ENCODE results near the gene TCF15.

DNA sequence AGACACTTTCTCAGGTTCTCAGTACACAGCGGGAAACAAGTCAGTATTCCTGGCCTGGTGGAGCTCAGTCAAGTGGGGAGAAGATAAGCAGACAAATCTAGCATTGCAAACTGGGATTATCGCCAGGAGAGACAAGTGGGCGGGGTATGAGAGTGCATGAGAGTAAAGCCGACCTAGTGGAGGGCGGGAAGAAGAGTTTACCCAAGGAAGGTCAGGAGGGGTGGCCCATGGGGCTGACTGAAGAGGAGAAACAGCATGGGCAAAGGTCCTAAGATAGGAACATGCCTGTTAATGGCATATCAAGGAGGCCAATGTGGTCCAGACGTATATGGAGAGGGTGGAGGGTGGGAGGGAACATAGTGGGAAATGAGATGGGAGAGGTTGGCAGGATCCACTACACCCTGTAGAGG is 54.1 kb downstream of the TCF15 start:
- TF ChIP-seq, protein P1, sequence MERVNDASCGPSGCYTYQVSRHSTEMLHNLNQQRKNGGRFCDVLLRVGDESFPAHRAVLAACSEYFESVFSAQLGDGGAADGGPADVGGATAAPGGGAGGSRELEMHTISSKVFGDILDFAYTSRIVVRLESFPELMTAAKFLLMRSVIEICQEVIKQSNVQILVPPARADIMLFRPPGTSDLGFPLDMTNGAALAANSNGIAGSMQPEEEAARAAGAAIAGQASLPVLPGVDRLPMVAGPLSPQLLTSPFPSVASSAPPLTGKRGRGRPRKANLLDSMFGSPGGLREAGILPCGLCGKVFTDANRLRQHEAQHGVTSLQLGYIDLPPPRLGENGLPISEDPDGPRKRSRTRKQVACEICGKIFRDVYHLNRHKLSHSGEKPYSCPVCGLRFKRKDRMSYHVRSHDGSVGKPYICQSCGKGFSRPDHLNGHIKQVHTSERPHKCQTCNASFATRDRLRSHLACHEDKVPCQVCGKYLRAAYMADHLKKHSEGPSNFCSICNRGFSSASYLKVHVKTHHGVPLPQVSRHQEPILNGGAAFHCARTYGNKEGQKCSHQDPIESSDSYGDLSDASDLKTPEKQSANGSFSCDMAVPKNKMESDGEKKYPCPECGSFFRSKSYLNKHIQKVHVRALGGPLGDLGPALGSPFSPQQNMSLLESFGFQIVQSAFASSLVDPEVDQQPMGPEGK (CRISPR knock-in tag; IDR thresholded peaks at IDR 0.05; ENCODE audit: borderline replicate concordance) = no peak
- TF ChIP-seq ARNTL (CRISPR knock-in tag; IDR thresholded peaks at IDR 0.05; ENCODE audit: borderline replicate concordance, low read depth) (no peak), PPARA (CRISPR knock-in tag; IDR thresholded peaks at IDR 0.05; ENCODE audit: borderline replicate concordance) (no peak), ISL1 (CRISPR knock-in tag; IDR thresholded peaks at IDR 0.05) (no peak), ZFP30 (CRISPR knock-in tag; IDR thresholded peaks at IDR 0.05) (no peak), ZNF8 (CRISPR knock-in tag; IDR thresholded peaks at IDR 0.05) (no peak)
- TF ChIP-seq, protein P2, sequence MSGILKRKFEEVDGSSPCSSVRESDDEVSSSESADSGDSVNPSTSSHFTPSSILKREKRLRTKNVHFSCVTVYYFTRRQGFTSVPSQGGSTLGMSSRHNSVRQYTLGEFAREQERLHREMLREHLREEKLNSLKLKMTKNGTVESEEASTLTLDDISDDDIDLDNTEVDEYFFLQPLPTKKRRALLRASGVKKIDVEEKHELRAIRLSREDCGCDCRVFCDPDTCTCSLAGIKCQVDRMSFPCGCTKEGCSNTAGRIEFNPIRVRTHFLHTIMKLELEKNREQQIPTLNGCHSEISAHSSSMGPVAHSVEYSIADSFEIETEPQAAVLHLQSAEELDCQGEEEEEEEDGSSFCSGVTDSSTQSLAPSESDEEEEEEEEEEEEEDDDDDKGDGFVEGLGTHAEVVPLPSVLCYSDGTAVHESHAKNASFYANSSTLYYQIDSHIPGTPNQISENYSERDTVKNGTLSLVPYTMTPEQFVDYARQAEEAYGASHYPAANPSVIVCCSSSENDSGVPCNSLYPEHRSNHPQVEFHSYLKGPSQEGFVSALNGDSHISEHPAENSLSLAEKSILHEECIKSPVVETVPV (CRISPR knock-in tag; IDR thresholded peaks at IDR 0.05) = no peak
- TF ChIP-seq, protein P3, sequence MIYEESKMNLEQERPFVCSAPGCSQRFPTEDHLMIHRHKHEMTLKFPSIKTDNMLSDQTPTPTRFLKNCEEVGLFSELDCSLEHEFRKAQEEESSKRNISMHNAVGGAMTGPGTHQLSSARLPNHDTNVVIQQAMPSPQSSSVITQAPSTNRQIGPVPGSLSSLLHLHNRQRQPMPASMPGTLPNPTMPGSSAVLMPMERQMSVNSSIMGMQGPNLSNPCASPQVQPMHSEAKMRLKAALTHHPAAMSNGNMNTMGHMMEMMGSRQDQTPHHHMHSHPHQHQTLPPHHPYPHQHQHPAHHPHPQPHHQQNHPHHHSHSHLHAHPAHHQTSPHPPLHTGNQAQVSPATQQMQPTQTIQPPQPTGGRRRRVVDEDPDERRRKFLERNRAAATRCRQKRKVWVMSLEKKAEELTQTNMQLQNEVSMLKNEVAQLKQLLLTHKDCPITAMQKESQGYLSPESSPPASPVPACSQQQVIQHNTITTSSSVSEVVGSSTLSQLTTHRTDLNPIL (CRISPR knock-in tag; IDR thresholded peaks at IDR 0.05; ENCODE audit: low read depth) = no peak

All from SK-N-SH treated with all-trans-retinoic acid at 6 μM for 48 hours (cell line).